Parathyroid adenoma (tissue), 2 donors: ENCODE results near the gene EED.
"Not testable (repeated sequence)": the region's sequence is repeated elsewhere in the genome, so short reads cannot be mapped to it uniquely, and the experiment has no call there.

Experiments used
- H2AFZ ChIP-seq: fragments of 300-600 bp; sonication (generic); one replicate; pipeline ENCODE4 v1.7.0; 2017; ENCODE audit warnings: antibody characterized with exemption, mild to moderate bottlenecking
- H3K27ac ChIP-seq: fragments of 300-600 bp; sonication (generic); one replicate; pipeline ENCODE4 v1.7.0; 2017
- H3K27me3 ChIP-seq: fragments of 300-600 bp; sonication (generic); one replicate; pipeline ENCODE4 v1.7.0; 2017; ENCODE audit warnings: low read length; ENCODE audit not compliant: control insufficient read depth, insufficient read depth
- H3K36me3 ChIP-seq: fragments of 300-600 bp; sonication (generic); one replicate; pipeline ENCODE4 v1.7.0; 2017; ENCODE audit warnings: low read length; ENCODE audit not compliant: control insufficient read depth, insufficient read depth
- H3K4me1 ChIP-seq: fragments of 300-600 bp; sonication (generic); one replicate; pipeline ENCODE4 v1.7.0; 2017; ENCODE audit warnings: control low read depth
- H3K4me2 ChIP-seq: fragments of 300-600 bp; sonication (generic); one replicate; pipeline ENCODE4 v1.7.0; 2017; ENCODE audit warnings: low read length
- H3K4me3 ChIP-seq: fragments of 300-600 bp; sonication (generic); one replicate; pipeline ENCODE4 v1.7.0; 2017; ENCODE audit warnings: low read depth, low read length
- H3K79me2 ChIP-seq: fragments of 300-600 bp; sonication (generic); one replicate; pipeline ENCODE4 v1.7.0; 2017; ENCODE audit warnings: control low read depth
- H3K9ac ChIP-seq: fragments of 300-600 bp; sonication (generic); one replicate; pipeline ENCODE4 v1.7.0; 2017; ENCODE audit warnings: mild to moderate bottlenecking
- H3K9me3 ChIP-seq: fragments of 300-600 bp; sonication (generic); one replicate; pipeline ENCODE4 v1.7.0; 2017; ENCODE audit warnings: low read length; ENCODE audit not compliant: control insufficient read depth
- CTCF ChIP-seq: fragments of 300-600 bp; sonication (generic); IDR thresholded peaks from one replicate; pipeline ENCODE4 v1.7.0; 2017; ENCODE audit warnings: antibody characterized with exemption, mild to moderate bottlenecking
- donor health status: primary hyperparathyroidism.

The EED gene

GRCh38 chr11:86302092-86302793 lies 57.7 kb downstream of the EED start, which contains the start of gene HIKESHI:
TSS of gene HIKESHI (plus strand) at chr11:86302240. CDS start at chr11:86302449, 209 bp downstream.
- Histone ChIP-seq H3K27ac (peak within 1 kb of the TSS; percentile 69), H3K27me3 (no peaks in the 10 kb centered on the region), H3K4me2 (peak within 1 kb of the TSS; percentile 73), H3K4me3 (peak within 1 kb of the TSS; percentile 93), H3K79me2 (no peaks in the 10 kb centered on the region), H3K9ac (peak within 1 kb of the TSS; percentile 80), H3K36me3 (no peaks in the 10 kb centered on the region), H2AFZ (peak within 1 kb of the TSS; percentile 78), H3K9me3 (no peaks in the 10 kb centered on the region), H3K4me1 (no peaks in the 10 kb centered on the region)
- no peak for TF ChIP-seq CTCF

GRCh38 chr11:86303257-86303656 lies 58.7 kb downstream of the EED start:
- no peak for TF ChIP-seq CTCF
- Histone ChIP-seq H3K27me3 (no peaks in the 10 kb centered on the region), H3K4me1 (no peaks in the 10 kb centered on the region), H3K4me3 (peak overlapping the region; percentile 93), H3K9me3 (no peaks in the 10 kb centered on the region), H3K36me3 (no peaks in the 10 kb centered on the region), H3K79me2 (no peaks in the 10 kb centered on the region), H2AFZ (no peak overlapping the region), H3K4me2 (peak overlapping the region; percentile 73), H3K9ac (no peak overlapping the region), H3K27ac (no peak overlapping the region)

- not testable (repeated sequence) for H2AFZ ChIP-seq, H3K27me3 ChIP-seq, H3K9ac ChIP-seq, H3K36me3 ChIP-seq, H3K79me2 ChIP-seq, H3K9me3 ChIP-seq, H3K4me2 ChIP-seq, H3K4me1 ChIP-seq, H3K4me3 ChIP-seq, H3K27ac ChIP-seq
These were observed 64.2 kb downstream of the EED start for GRCh38 chr11:86308710-86309109.

- Histone ChIP-seq H3K9ac (no peak overlapping the region), H3K4me2 (no peak overlapping the region), H2AFZ (no peak overlapping the region), H3K4me3 (no peak overlapping the region), H3K79me2 (no peaks in the 10 kb centered on the region), H3K27me3 (no peaks in the 10 kb centered on the region), H3K4me1 (no peaks in the 10 kb centered on the region), H3K36me3 (no peaks in the 10 kb centered on the region), H3K27ac (no peak overlapping the region), H3K9me3 (no peaks in the 10 kb centered on the region)
- TF ChIP-seq CTCF: no peak
These were observed 69.2 kb downstream of the EED start for GRCh38 chr11:86313793-86314192.

GRCh38 chr11:86314636-86315035 lies 70.1 kb downstream of the EED start:
- H2AFZ ChIP-seq: no peak overlapping the region
- no peaks in the 10 kb centered on the region for H3K9me3 ChIP-seq
- no peak overlapping the region for H3K4me2 ChIP-seq
- H3K36me3 ChIP-seq: no peaks in the 10 kb centered on the region
- no peaks in the 10 kb centered on the region for H3K27me3 ChIP-seq
- H3K4me3 ChIP-seq: no peak overlapping the region
- H3K79me2 ChIP-seq: no peaks in the 10 kb centered on the region
- no peak for TF ChIP-seq CTCF
- H3K27ac ChIP-seq: no peak overlapping the region
- no peaks in the 10 kb centered on the region for H3K4me1 ChIP-seq
- H3K9ac ChIP-seq: no peak overlapping the region
